Islet of Langerhans (tissue), 1 donor: ENCODE results near the gene PCED1B.
A peak's percentile ranks its signal among the peaks of the same experiment; 100 is the strongest.
"Not testable (repeated sequence)": the region's sequence is repeated elsewhere in the genome, so short reads cannot be mapped to it uniquely, and the experiment has no call there.

ENCODE experiments used
- FAIRE-seq: peaks from one replicate; lab custom pipeline; 2011; peaks lifted over from hg19 to GRCh38; lab: Jason Lieb, UNC

The PCED1B gene

GRCh38 chr12:47079468-47079980 is at the start of gene PCED1B, which contains the start of gene AMIGO2:
Gene PCED1B (plus strand): TSS chr12:47079621. CDS start chr12:47235064, 155,443 bp downstream.
Gene AMIGO2 (minus strand): TSS chr12:47079959. CDS start chr12:47079002, 957 bp downstream.
- FAIRE-seq = no peak

- FAIRE-seq = no peak
Measured at GRCh38 chr12:47029903-47030302, 49.5 kb upstream of the PCED1B start.

GRCh38 chr12:47032644-47033043 is 46.8 kb upstream of the PCED1B start:
- peak; percentile 94 for FAIRE-seq

GRCh38 chr12:47033081-47033480 is 46.3 kb upstream of the PCED1B start:
- FAIRE-seq = no peak

- FAIRE-seq = no peak
Measured at GRCh38 chr12:47033789-47034555, 45.4 kb upstream of the PCED1B start.

- FAIRE-seq = no peak
Measured at GRCh38 chr12:47034661-47035060, 44.8 kb upstream of the PCED1B start.

GRCh38 chr12:47035484-47035883 is 43.9 kb upstream of the PCED1B start:
- FAIRE-seq = no peak

- FAIRE-seq = peak; percentile 94
Measured at GRCh38 chr12:47038270-47038748, 41.1 kb upstream of the PCED1B start.

GRCh38 chr12:47039079-47039478 is 40.3 kb upstream of the PCED1B start:
- no peak for FAIRE-seq

GRCh38 chr12:47039756-47040155 is 39.7 kb upstream of the PCED1B start:
- FAIRE-seq = no peak

- FAIRE-seq = no peak
Measured at GRCh38 chr12:47041327-47041726, 38.1 kb upstream of the PCED1B start.

GRCh38 chr12:47048541-47048940 is 30.9 kb upstream of the PCED1B start:
- no peak for FAIRE-seq

GRCh38 chr12:47051291-47051690 is 28.1 kb upstream of the PCED1B start:
- FAIRE-seq = not testable (repeated sequence)

- no peak for FAIRE-seq
Measured at GRCh38 chr12:47052274-47052673, 27.1 kb upstream of the PCED1B start.

- no peak for FAIRE-seq
Measured at GRCh38 chr12:47053961-47054360, 25.5 kb upstream of the PCED1B start.

- no peak for FAIRE-seq
Measured at GRCh38 chr12:47054659-47055058, 24.8 kb upstream of the PCED1B start.

- not testable (repeated sequence) for FAIRE-seq
Measured at GRCh38 chr12:47055856-47056255, 23.6 kb upstream of the PCED1B start.

- FAIRE-seq = not testable (repeated sequence)
Measured at GRCh38 chr12:47056944-47057343, 22.5 kb upstream of the PCED1B start.

- FAIRE-seq = not testable (repeated sequence)
Measured at GRCh38 chr12:47058640-47059039, 20.8 kb upstream of the PCED1B start.

- FAIRE-seq = no peak
Measured at GRCh38 chr12:47065546-47065945, 13.9 kb upstream of the PCED1B start.

GRCh38 chr12:47066278-47067025 is 13.0 kb upstream of the PCED1B start:
- FAIRE-seq = no peak

- FAIRE-seq = no peak
Measured at GRCh38 chr12:47067176-47067575, 12.2 kb upstream of the PCED1B start.
